Activated CD8-positive, alpha-beta memory T cell treated with anti-CD3 and anti-CD28 coated beads for 36 hours (primary cell): ENCODE results near the gene TRIM27. TPM values are rescaled to one million over a fixed set of nuclear protein-coding genes. Genes with fewer than 3 reads are reported as not detected.
"Not testable (repeated sequence)": the region's sequence is repeated elsewhere in the genome, so short reads cannot be mapped to it uniquely, and the experiment has no call there.

Source experiments
- CTCF ChIA-PET: fragments of 350-600 bp; sonication (Branson Sonifier 250); formaldehyde crosslinking; loops from one replicate; lab custom pipeline; 2021; ENCODE audit warnings: antibody characterized with exemption; lab: Charles Lee
- POLR2A ChIA-PET: fragments of 350-600 bp; sonication (Branson Sonifier 250); formaldehyde crosslinking; loops from one replicate; lab custom pipeline; 2021; ENCODE audit warnings: antibody characterized with exemption; lab: Charles Lee
- total RNA-seq, 2 experiments: library from RNA; stranded (reverse); gene quantifications; one replicate each; pipeline ENCODE4 v1.2.3, GENCODE V29; 2021

TRIM27 gene
- total RNA-seq, 2 experiments from 2014 or later: 65.0 to 67.3 TPM

GRCh38 chr6:28876710-28877109, 47.1 kb downstream of the TRIM27 start:
- POLR2A ChIA-PET: no interaction called here
- CTCF ChIA-PET: no interaction called here

GRCh38 chr6:28875191-28875747, 48.5 kb downstream of the TRIM27 start:
- ChIA-PET POLR2A (interaction anchor here (0.8 kb wide), 1 partner anchor 49 kb away, joined by 3 read pairs; the partner anchor contains the start of gene TRIM27), CTCF (interaction anchor here (0.6 kb wide), 1 partner anchor 484 kb away, joined by 4 read pairs; no protein-coding TSS in a partner anchor)

- POLR2A ChIA-PET, CTCF ChIA-PET: not testable (repeated sequence)
Measured at GRCh38 chr6:28872157-28872817, 51.5 kb downstream of the TRIM27 start.

GRCh38 chr6:28871335-28872156, 52.2 kb downstream of the TRIM27 start:
- CTCF ChIA-PET: no interaction called here

GRCh38 chr6:28868873-28869272, 54.9 kb downstream of the TRIM27 start:
- POLR2A ChIA-PET: no interaction called here
- CTCF ChIA-PET: no interaction called here

More at GRCh38 chr6:28871335-28872156, 52.2 kb downstream of the TRIM27 start:
- POLR2A ChIA-PET: no interaction called here

- CTCF ChIA-PET: interaction anchor here (1.9 kb wide), 1 partner anchor 29 kb away, joined by 5 read pairs; no protein-coding TSS in a partner anchor
- POLR2A ChIA-PET: interaction anchor here (0.5 to 1.0 kb wide), 3 partner anchors 17 to 1772 kb away, joined by 3 to 5 read pairs (median 3); no protein-coding TSS in a partner anchor
Measured at GRCh38 chr6:28867086-28867409, 56.7 kb downstream of the TRIM27 start.

- CTCF ChIA-PET: interaction anchor here (0.5 to 1.9 kb wide), 5 partner anchors 22 to 1028 kb away, joined by 3 to 5 read pairs (median 3); a partner anchor contains a TSS
- POLR2A ChIA-PET: interaction anchor here (0.5 to 1.9 kb wide), 9 partner anchors 16 to 1772 kb away, joined by 3 to 7 read pairs (median 4); partner anchors contain the start of gene TRIM27
Measured at GRCh38 chr6:28866205-28867085, 57.3 kb downstream of the TRIM27 start.

GRCh38 chr6:28865401-28866204, 58.2 kb downstream of the TRIM27 start:
- ChIA-PET POLR2A (interaction anchor here (0.6 to 1.9 kb wide), 8 partner anchors 17 to 1732 kb away, joined by 3 to 7 read pairs (median 4); partner anchors contain the start of gene TRIM27), CTCF (interaction anchor here (0.5 to 1.9 kb wide), 5 partner anchors 22 to 1028 kb away, joined by 3 to 5 read pairs (median 3); a partner anchor contains a TSS)

- CTCF ChIA-PET: interaction anchor here (1.4 kb wide), 1 partner anchor 19 kb away, joined by 3 read pairs; no protein-coding TSS in a partner anchor
Measured at GRCh38 chr6:28864326-28864923, 59.4 kb downstream of the TRIM27 start.

GRCh38 chr6:28863604-28864325, 60.0 kb downstream of the TRIM27 start:
- CTCF ChIA-PET: interaction anchor here (1.0 to 1.8 kb wide), 4 partner anchors 17 to 26 kb away, joined by 3 to 8 read pairs (median 3); no protein-coding TSS in a partner anchor
- POLR2A ChIA-PET: interaction anchor here (0.8 to 1.0 kb wide), 2 partner anchors 31 to 59 kb away, joined by 3 to 5 read pairs; no protein-coding TSS in a partner anchor

More at GRCh38 chr6:28864326-28864923, 59.4 kb downstream of the TRIM27 start:
- POLR2A ChIA-PET: interaction anchor here (0.7 to 1.9 kb wide), 2 partner anchors 60 to 1348 kb away, joined by 6 to 7 read pairs; partner anchors contain the start of gene TRIM27

- POLR2A ChIA-PET: no interaction called here
- CTCF ChIA-PET: interaction anchor here (1.8 kb wide), 1 partner anchor 24 kb away, joined by 8 read pairs; no protein-coding TSS in a partner anchor
Measured at GRCh38 chr6:28862077-28862476, 61.7 kb downstream of the TRIM27 start.

GRCh38 chr6:28861339-28861738, 62.4 kb downstream of the TRIM27 start:
- POLR2A ChIA-PET: no interaction called here
- CTCF ChIA-PET: no interaction called here

- POLR2A ChIA-PET: no interaction called here
- CTCF ChIA-PET: no interaction called here
Measured at GRCh38 chr6:28860581-28860980, 63.2 kb downstream of the TRIM27 start.

- POLR2A ChIA-PET: no interaction called here
- CTCF ChIA-PET: no interaction called here
Measured at GRCh38 chr6:28858963-28859362, 64.8 kb downstream of the TRIM27 start.

GRCh38 chr6:28856620-28857005, 67.2 kb downstream of the TRIM27 start:
- POLR2A ChIA-PET: no interaction called here
- CTCF ChIA-PET: no interaction called here

GRCh38 chr6:28854405-28854804, 69.4 kb downstream of the TRIM27 start:
- CTCF ChIA-PET, POLR2A ChIA-PET: not testable (repeated sequence)
